ENCODE data around the gene PHKA2.
A peak's percentile ranks its signal among the peaks of the same experiment; 100 is the strongest.

The PHKA2 gene

GRCh38 chrX:18974993-18975392 is 8.9 kb downstream of the PHKA2 start:
- no peak for DNase-seq (ENCODE audit: low spot score)

GRCh38 chrX:18973527-18974192 is 10.3 kb downstream of the PHKA2 start:
- DNase-seq (ENCODE audit: low spot score) = no peak

GRCh38 chrX:18971506-18971905 is 12.4 kb downstream of the PHKA2 start:
- DNase-seq (ENCODE audit: low spot score) = no peak

- DNase-seq (ENCODE audit: low spot score) = no peak
Measured at GRCh38 chrX:18970465-18970864, 13.4 kb downstream of the PHKA2 start.

- no peak for DNase-seq (ENCODE audit: low spot score)
Measured at GRCh38 chrX:18966624-18967023, 17.3 kb downstream of the PHKA2 start.

GRCh38 chrX:18964901-18965300 is 19.0 kb downstream of the PHKA2 start:
- no peak for DNase-seq (ENCODE audit: low spot score)

- DNase-seq (ENCODE audit: low spot score) = no peak
Measured at GRCh38 chrX:18964026-18964425, 19.9 kb downstream of the PHKA2 start.

- no peak for DNase-seq (ENCODE audit: low spot score)
Measured at GRCh38 chrX:18962329-18962728, 21.6 kb downstream of the PHKA2 start.

GRCh38 chrX:18961686-18962085 is 22.2 kb downstream of the PHKA2 start:
- no peak for DNase-seq (ENCODE audit: low spot score)

GRCh38 chrX:18956303-18957032 is 27.4 kb downstream of the PHKA2 start:
- no peak for DNase-seq (ENCODE audit: low spot score)

GRCh38 chrX:18955676-18956075 is 28.2 kb downstream of the PHKA2 start:
- no peak for DNase-seq (ENCODE audit: low spot score)

- DNase-seq (ENCODE audit: low spot score) = peak; percentile 8
Measured at GRCh38 chrX:18951032-18951431, 32.9 kb downstream of the PHKA2 start.

GRCh38 chrX:18949944-18950301 is 34.0 kb downstream of the PHKA2 start:
- DNase-seq (ENCODE audit: low spot score) = no peak

GRCh38 chrX:18949291-18949943 is 34.5 kb downstream of the PHKA2 start:
- DNase-seq (ENCODE audit: low spot score) = no peak

- DNase-seq (ENCODE audit: low spot score) = no peak
Measured at GRCh38 chrX:18946611-18947010, 37.3 kb downstream of the PHKA2 start.

GRCh38 chrX:18946157-18946556 is 37.8 kb downstream of the PHKA2 start:
- no peak for DNase-seq (ENCODE audit: low spot score)

- no peak for DNase-seq (ENCODE audit: low spot score)
Measured at GRCh38 chrX:18945483-18945882, 38.4 kb downstream of the PHKA2 start.

GRCh38 chrX:18944482-18944881 is 39.4 kb downstream of the PHKA2 start:
- no peak for DNase-seq (ENCODE audit: low spot score)

- DNase-seq (ENCODE audit: low spot score) = no peak
Measured at GRCh38 chrX:18941896-18942295, 42.0 kb downstream of the PHKA2 start.

- DNase-seq (ENCODE audit: low spot score) = no peak
Measured at GRCh38 chrX:18938710-18939109, 45.2 kb downstream of the PHKA2 start.

- no peak for DNase-seq (ENCODE audit: low spot score)
Measured at GRCh38 chrX:18937173-18937572, 46.7 kb downstream of the PHKA2 start.

- no peak for DNase-seq (ENCODE audit: low spot score)
Measured at GRCh38 chrX:18935893-18936292, 48.0 kb downstream of the PHKA2 start.

GRCh38 chrX:18934708-18935107 is 49.2 kb downstream of the PHKA2 start:
- DNase-seq (ENCODE audit: low spot score) = no peak

All from iPS-NIHi11 (cell line).